ENCODE results near the gene SYNPO2L. TPM values are rescaled to one million over a fixed set of nuclear protein-coding genes. Genes with fewer than 3 reads are reported as not detected.

The SYNPO2L gene
- total and polyA plus RNA-seq, 9 of the 15 experiments (the other 6 are each of a cell fraction or from before 2014, with no cell fraction given) = 0.03 to 0.07 TPM; not detected in 7

GRCh38 chr10:73644015-73644743 lies 11.7 kb downstream of the SYNPO2L start (continued):
- TF ChIP-seq REST (IDR thresholded peaks at IDR 0.05; ENCODE audit: borderline replicate concordance) = peak; percentile 96
- TF ChIP-seq REST (CRISPR knock-in tag; IDR thresholded peaks at IDR 0.05; ENCODE audit: low read depth) = no peak
- TF ChIP-seq JUN (IDR thresholded peaks at IDR 0.05; ENCODE audit: borderline replicate concordance, low read depth, low read length) = no peak
- peak; percentile 67; the same call in 1 of the 2 replicates for TF ChIP-seq JUN (CRISPR knock-in tag; IDR thresholded peaks at IDR 0.05; ENCODE audit: borderline replicate concordance)
- TF ChIP-seq FOXM1 (IDR thresholded peaks at IDR 0.05; ENCODE audit: low read depth) = no peak
- TF ChIP-seq FOXM1 (CRISPR knock-in tag; IDR thresholded peaks at IDR 0.05; ENCODE audit: low read depth) = 0 out of 2 replicates have a peak, but pooled peaks have one; percentile 51
- TF ChIP-seq MEF2D (tag; conservative IDR thresholded peaks at IDR 0.05; ENCODE audit: low read depth) = peak; percentile 96
- TF ChIP-seq ARID3A (IDR thresholded peaks at IDR 0.05; ENCODE audit: borderline replicate concordance, low read depth, low read length) = no peak
- TF ChIP-seq TFAP4 (CRISPR knock-in tag; IDR thresholded peaks at IDR 0.05; ENCODE audit: borderline replicate concordance) = no peak
- TF ChIP-seq ARHGAP35 (IDR thresholded peaks at IDR 0.05; ENCODE audit: partially characterized antibody) = peak; percentile 20
- 0 out of 2 replicates have a peak, but pooled peaks have one; percentile 6 for TF ChIP-seq ATF4 (CRISPR knock-in tag; IDR thresholded peaks at IDR 0.05)
- peak; percentile 57 for TF ChIP-seq JUND (IDR thresholded peaks at IDR 0.05; ENCODE audit: borderline replicate concordance, low read depth, low read length)
- peak; percentile 68; the same call in 2 of the 3 replicates for TF ChIP-seq JUND (tag; IDR thresholded peaks at IDR 0.05; ENCODE audit: borderline replicate concordance, low read depth, low read length)
- 0 out of 2 replicates have a peak, but pooled peaks have one; percentile 7 for TF ChIP-seq ZFP1 (CRISPR knock-in tag; IDR thresholded peaks at IDR 0.05)
- TF ChIP-seq ATF1 (CRISPR knock-in tag; IDR thresholded peaks at IDR 0.05) = no peak
- peak; percentile 48 for TF ChIP-seq ATF1 (tag; IDR thresholded peaks at IDR 0.05)
- TF ChIP-seq EHMT2 (IDR thresholded peaks at IDR 0.05) = 0 out of 2 replicates have a peak, but pooled peaks have one; percentile 26
